H1 (cell line): Measurements from ENCODE around the gene SENP6. TPM values are rescaled to one million over a fixed set of nuclear protein-coding genes. Genes with fewer than 3 reads are reported as not detected.

Experiments
- CTCF ChIA-PET: fragments of 300-600 bp; sonication (Branson Sonifier 250); formaldehyde crosslinking; loops from one replicate; lab custom pipeline; 2021; ENCODE audit not compliant: partially characterized antibody; lab: Charles Lee
- POLR2A ChIA-PET: fragments of 300-600 bp; sonication (Branson Sonifier 250); formaldehyde crosslinking; loops from one replicate; lab custom pipeline; 2021; ENCODE audit warnings: inconsistent platforms; ENCODE audit not compliant: partially characterized antibody; lab: Charles Lee
- DNase-seq, 2 experiments: peaks; one replicate each; pipeline versions ENCODE4 v3.0.0 to v3.0.0-alpha.2; 2010 to 2022; ENCODE audit warnings: low spot score in 2 of 2, low read depth in 1 of 2, mixed read lengths in 1 of 2
- FAIRE-seq: peaks from 2 replicates; lab custom pipeline; 2011; peaks lifted over from hg19 to GRCh38; lab: Jason Lieb, UNC
- H2AFZ ChIP-seq: 2 replicates; pipeline ENCODE4 v1.8.1; 2012; ENCODE audit warnings: low read length, inconsistent platforms
- H2AK5ac ChIP-seq: 2 replicates; pipeline ENCODE4 v1.6.1; 2013; ENCODE audit warnings: low read depth, low read length
- H2BK120ac ChIP-seq: replicated peaks from 2 replicates; pipeline ENCODE3; 2013; ENCODE audit warnings: low read depth, low read length, inconsistent platforms
- H2BK12ac ChIP-seq: 2 replicates; pipeline ENCODE4 v1.6.1; 2013; ENCODE audit warnings: low read depth, low read length
- H2BK15ac ChIP-seq: 2 replicates; pipeline ENCODE4 v1.6.1; 2013; ENCODE audit warnings: low read length
- H2BK20ac ChIP-seq: 2 replicates; pipeline ENCODE4 v1.6.1; 2013; ENCODE audit warnings: low read length
- H2BK5ac ChIP-seq: 2 replicates; pipeline ENCODE4 v1.6.1; 2013; ENCODE audit warnings: low read depth, low read length
- H3K14ac ChIP-seq: 2 replicates; pipeline ENCODE4 v1.6.1; 2013; ENCODE audit warnings: inconsistent platforms; ENCODE audit not compliant: insufficient read length
- H3K18ac ChIP-seq: 2 replicates; pipeline ENCODE4 v1.6.1; 2013; ENCODE audit warnings: low read length; ENCODE audit errors: extremely low read depth
- H3K23ac ChIP-seq: 2 replicates; pipeline ENCODE4 v1.6.1; 2013; ENCODE audit warnings: inconsistent platforms; ENCODE audit not compliant: insufficient read length
- H3K23me2 ChIP-seq: 2 replicates; pipeline ENCODE4 v1.6.1; 2013; ENCODE audit warnings: low read depth, low read length
- H3K27ac ChIP-seq: 2 replicates; pipeline ENCODE4 v1.6.1; 2011; ENCODE audit warnings: low read depth, low read length, inconsistent platforms
- H3K27me3 ChIP-seq, 4 experiments: replicated peaks in 1 of 4; 1 replicate in 1 of 4; 2 replicates in 3 of 4; pipeline versions ENCODE4 v1.6.1 to v1.8.1; 2011 to 2013; ENCODE audit warnings: low read length in 3 of 4, mild to moderate bottlenecking in 3 of 4, inconsistent platforms in 2 of 4, mixed read lengths in 2 of 4, moderate library complexity in 1 of 4; ENCODE audit not compliant: control insufficient read depth in 3 of 4, insufficient read depth in 3 of 4; ENCODE audit errors: extremely low read depth in 1 of 4
- H3K36me3 ChIP-seq, 4 experiments: 2 replicates each; pipeline versions ENCODE4 v1.6.1 to v1.8.1; 2011 to 2013; ENCODE audit warnings: mild to moderate bottlenecking in 4 of 4, low read length in 3 of 4, moderate library complexity in 2 of 4, control low read depth in 1 of 4, inconsistent platforms in 1 of 4; ENCODE audit not compliant: insufficient read depth in 4 of 4, control insufficient read depth in 2 of 4
- H3K4ac ChIP-seq: replicated peaks from 2 replicates; pipeline ENCODE3; 2013; ENCODE audit warnings: low read length, low read depth, mixed read lengths, inconsistent platforms; ENCODE audit not compliant: insufficient read length
- H3K4me1 ChIP-seq, 4 experiments: replicated peaks in 1 of 4; 1 replicate in 1 of 4; 2 replicates in 3 of 4; pipeline versions ENCODE4 v1.6.1 to v1.8.1; 2011 to 2013; ENCODE audit warnings: low read length in 3 of 4, inconsistent platforms in 2 of 4, mixed read lengths in 1 of 4; ENCODE audit not compliant: insufficient read depth in 4 of 4, control insufficient read depth in 3 of 4
- H3K4me2 ChIP-seq, 2 experiments: 2 replicates each; pipeline versions ENCODE4 v1.6.1 to v1.8.1; 2011 to 2013; ENCODE audit warnings: low read depth in 2 of 2, low read length in 2 of 2, control low read depth in 1 of 2, inconsistent platforms in 1 of 2, mild to moderate bottlenecking in 1 of 2; ENCODE audit not compliant: insufficient read depth in 1 of 2
- H3K4me3 ChIP-seq, 4 experiments: fragments of 200-600, 300-600 bp in 1 of 4; sonication (generic), shearing (Covaris generic), sonication (Bioruptor Twin) in 1 of 4; 2 replicates each; pipeline versions ENCODE4 v1.5.1 to v1.8.1; 2011 to 2016; ENCODE audit warnings: low read length in 4 of 4, low read depth in 3 of 4, control low read depth in 2 of 4, inconsistent platforms in 2 of 4, mild to moderate bottlenecking in 2 of 4, mixed read lengths in 1 of 4, moderate library complexity in 1 of 4; ENCODE audit not compliant: insufficient read depth in 2 of 4; ENCODE audit errors: extremely low read depth in 1 of 4
- H3K56ac ChIP-seq: replicated peaks from 2 replicates; pipeline ENCODE3; 2013; ENCODE audit warnings: low read depth, mild to moderate bottlenecking, mixed read lengths, low read length, inconsistent platforms; ENCODE audit not compliant: insufficient read length
- H3K79me1 ChIP-seq: 2 replicates; pipeline ENCODE4 v1.6.1; 2013; ENCODE audit warnings: low read depth, low read length, control low read depth
- H3K79me2 ChIP-seq, 2 experiments: 2 replicates each; pipeline versions ENCODE4 v1.6.1 to v1.8.1; 2012 to 2013; ENCODE audit warnings: low read length in 2 of 2, mild to moderate bottlenecking in 2 of 2, inconsistent platforms in 1 of 2; ENCODE audit not compliant: insufficient read depth in 2 of 2, control insufficient read depth in 1 of 2
- H3K9ac ChIP-seq, 4 experiments: replicated peaks in 1 of 4; 1 replicate in 1 of 4; 2 replicates in 3 of 4; pipeline versions ENCODE4 v1.6.1 to v1.8.1; 2011 to 2013; ENCODE audit warnings: low read depth in 3 of 4, low read length in 3 of 4, control low read depth in 2 of 4, mild to moderate bottlenecking in 2 of 4, moderate library complexity in 2 of 4, inconsistent platforms in 1 of 4; ENCODE audit errors: extremely low read depth in 1 of 4
- H3K9me3 ChIP-seq, 2 experiments: 2 replicates each; pipeline versions ENCODE4 v1.6.1 to v1.8.1; 2012 to 2013; ENCODE audit warnings: mild to moderate bottlenecking in 2 of 2, moderate library complexity in 2 of 2, control low read depth in 1 of 2, inconsistent platforms in 1 of 2, low read depth in 1 of 2, low read length in 1 of 2, mixed read lengths in 1 of 2; ENCODE audit not compliant: insufficient read depth in 2 of 2
- H4K20me1 ChIP-seq, 2 experiments: replicated peaks in 1 of 2; 2 replicates each; pipeline versions ENCODE3 to v1.8.1; 2011 to 2013; ENCODE audit warnings: inconsistent platforms in 2 of 2, low read length in 2 of 2, mild to moderate bottlenecking in 1 of 2; ENCODE audit not compliant: insufficient read depth in 2 of 2, control insufficient read depth in 1 of 2
- H4K5ac ChIP-seq: 2 replicates; pipeline ENCODE4 v1.6.1; 2013; ENCODE audit warnings: low read length, low read depth, mixed read lengths, inconsistent platforms; ENCODE audit not compliant: insufficient read length
- H4K8ac ChIP-seq: 2 replicates; pipeline ENCODE4 v1.8.0; 2013; ENCODE audit warnings: mild to moderate bottlenecking, moderate library complexity, low read length, inconsistent platforms; ENCODE audit not compliant: insufficient read depth; ENCODE audit errors: extremely low read depth
- H4K91ac ChIP-seq: replicated peaks from 2 replicates; pipeline ENCODE3; 2013; ENCODE audit warnings: low read length, mixed read lengths, inconsistent platforms; ENCODE audit not compliant: insufficient read length
- CTBP2 ChIP-seq: IDR thresholded peaks from 2 replicates; pipeline ENCODE4 v1.7.0; 2011; ENCODE audit warnings: borderline replicate concordance, mild to moderate bottlenecking, moderate library complexity, mixed read lengths, low read length; ENCODE audit not compliant: insufficient read depth, insufficient read length
- NANOG ChIP-seq: IDR thresholded peaks from 2 replicates; pipeline ENCODE4 v1.6.1; 2011; ENCODE audit warnings: low read length, low read depth, mild to moderate bottlenecking, inconsistent platforms; ENCODE audit not compliant: insufficient read depth, poor library complexity, severe bottlenecking
- RNF2 ChIP-seq: fragments of 200-900, 300-1000 bp; sonication (generic); IDR thresholded peaks from 2 replicates; pipeline ENCODE4 v1.7.1; 2016; ENCODE audit warnings: borderline replicate concordance, low read depth, mild to moderate bottlenecking, antibody characterized with exemption, low read length; ENCODE audit not compliant: poor library complexity, severe bottlenecking; ENCODE audit errors: missing control alignments
- SAP30 ChIP-seq: fragments of 300-600 bp; sonication (generic); IDR thresholded peaks from 2 replicates; pipeline ENCODE4 v1.7.1; 2012; ENCODE audit warnings: low read length, moderate library complexity, mild to moderate bottlenecking, inconsistent platforms; ENCODE audit not compliant: insufficient read depth, insufficient replicate concordance
- SIN3A ChIP-seq, 2 experiments: IDR thresholded peaks in 1 of 2; conservative IDR thresholded peaks in 1 of 2; 2 replicates each; pipeline ENCODE4 v1.6.1; 2011 to 2012; ENCODE audit warnings: low read length in 2 of 2, improper control_type of control experiment in 1 of 2, low read depth in 1 of 2, mild to moderate bottlenecking in 1 of 2
- TBP ChIP-seq: IDR thresholded peaks from 2 replicates; pipeline ENCODE4 v1.6.1; 2011; ENCODE audit warnings: low read depth, low read length, improper control_type of control experiment
- ZNF274 ChIP-seq: IDR thresholded peaks from 2 replicates; pipeline ENCODE4 v1.7.0; 2012; ENCODE audit warnings: low read length, borderline replicate concordance; ENCODE audit errors: extremely low read depth
- WGBS, 2 experiments: shearing (Covaris generic) in 1 of 2; methylation state at CpG; one replicate each; pipeline versions ENCODE4 v1.1.6 to v1.1.7; 2013 to 2015; ENCODE audit warnings: low lambda C conversion rate in 2 of 2, mixed read lengths in 2 of 2, inconsistent platforms in 1 of 2, low coverage in 1 of 2, missing lambda C conversion rate in 1 of 2; ENCODE audit not compliant: insufficient replicate concordance in 2 of 2, insufficient coverage in 1 of 2, insufficient read length in 1 of 2; ENCODE audit errors: extremely low coverage in 1 of 2, missing lambda C conversion rate in 1 of 2; 5-methylcytosine and 5-hydroxymethylcytosine counted together
- polyA plus RNA-seq, 7 experiments: library from polyadenylated mRNA; depleted of rRNA in 3 of 7; stranded (reverse) in 5 of 7; unstranded in 2 of 7; fragments of >200 nt in 5 of 7; fragments of 200-250 nt in 2 of 7; gene quantifications; 1 replicate in 5 of 7; 2 replicates in 1 of 7; 4 replicates in 1 of 7; pipeline versions ENCODE4 v1.2.1 to v1.2.3, GENCODE V29; 2011 to 2013; ENCODE audit warnings: missing spikeins in 2 of 7, mixed read lengths in 2 of 7
- total RNA-seq: library from RNA; stranded (reverse); fragmentation: NEBNext Ultra II Directional; extraction: Animal tissue kit (Norgen Biotek cat#: 25700); gene quantifications from 2 replicates; pipeline ENCODE4 v1.2.1, GENCODE V29; 2021

Gene SENP6
- total and polyA plus RNA-seq, 2 of the 8 experiments (the other 6 are each of a cell fraction or from before 2014, with no cell fraction given), result 13.8 to 103 TPM

DNA sequence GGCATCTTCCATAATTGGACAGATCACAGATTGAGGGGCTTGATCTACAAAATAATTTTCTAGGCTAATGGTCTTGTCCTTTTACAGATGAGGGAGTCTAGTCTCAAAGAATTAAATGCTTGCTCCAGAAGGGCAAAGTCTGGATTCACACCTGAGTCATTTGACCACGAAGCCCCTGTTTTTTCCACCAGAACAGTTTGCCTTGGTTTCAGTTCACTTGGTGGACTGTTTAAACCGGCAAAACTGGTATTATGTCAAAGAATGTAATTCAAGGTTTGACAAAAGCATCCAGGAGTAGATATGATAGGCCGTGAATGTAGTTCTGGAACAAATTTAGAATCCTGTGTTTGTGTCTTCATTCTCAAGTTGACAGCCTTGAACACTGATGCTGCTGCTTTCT, 150.7 kb downstream of the SENP6 start:
- H3K4me2 ChIP-seq, result no peak overlapping the region
- TF ChIP-seq RNF2, result no peak
- TF ChIP-seq SAP30, result no peak
- TF ChIP-seq TBP, result no peak
- TF ChIP-seq NANOG, result no peak
- TF ChIP-seq SIN3A (conservative IDR thresholded peaks at IDR 0.05 in 1 of 2, IDR thresholded peaks at IDR 0.05 in 1 of 2; ENCODE audit: low read depth in 1 of 2, low read length in 2 of 2), result no peak
- no peak for TF ChIP-seq ZNF274
- TF ChIP-seq CTBP2, result no peak
- no peak for FAIRE-seq
- no peak overlapping the region for H4K8ac ChIP-seq
- H3K4ac ChIP-seq, result no peak overlapping the region
- no peak overlapping the region for H4K91ac ChIP-seq
- no peak overlapping the region for H3K14ac ChIP-seq
- H2AFZ ChIP-seq, result no peak overlapping the region
- H4K20me1 ChIP-seq, result peaks cover 0 to 1% of the 10 kb centered on the region in 2 experiments
- no peak overlapping the region for H3K56ac ChIP-seq
- CTCF ChIA-PET, result interaction anchor here (1.7 kb wide), 1 partner anchor 101 kb away, joined by 3 read pairs; no protein-coding TSS in a partner anchor
- DNase-seq, result no peak
- no peak overlapping the region for H3K9ac ChIP-seq
- H3K23me2 ChIP-seq, result no peaks in the 10 kb centered on the region; the same call in 1 of the 2 replicates
- H2AK5ac ChIP-seq, result no peak overlapping the region
- H3K18ac ChIP-seq, result no peak overlapping the region
- H3K4me3 ChIP-seq, result no peak overlapping the region
- H2BK15ac ChIP-seq, result no peak overlapping the region
- H3K27ac ChIP-seq, result no peak overlapping the region
- H2BK5ac ChIP-seq, result no peak overlapping the region
- H3K27me3 ChIP-seq, result peaks cover 0 to 3% (median 0%) of the 10 kb centered on the region in 4 experiments; a peak in 2 of 7 replicates
- no peaks in the 10 kb centered on the region for H3K9me3 ChIP-seq
- POLR2A ChIA-PET, result no interaction called here
- no peaks in the 10 kb centered on the region; a peak in 1 of 8 replicates for H3K36me3 ChIP-seq
- no peak overlapping the region for H2BK20ac ChIP-seq
- no peak overlapping the region for H2BK120ac ChIP-seq
- no peak overlapping the region for H4K5ac ChIP-seq
- no peaks in the 10 kb centered on the region for H3K79me2 ChIP-seq
- no peak overlapping the region for H3K23ac ChIP-seq
- no peaks in the 10 kb centered on the region; a peak in 2 of 7 replicates for H3K4me1 ChIP-seq
- H3K79me1 ChIP-seq, result no peaks in the 10 kb centered on the region; the same call in 1 of the 2 replicates
- H2BK12ac ChIP-seq, result no peak overlapping the region
- 93% methylated on average over 3 of the region's 3 CpGs; no CpG with 5 or more reads in 1 of the 2 experiments for WGBS, 2 experiments
